ENCODE measurements around the gene MMP3. TPM values are rescaled to one million over a fixed set of nuclear protein-coding genes. Genes with fewer than 3 reads are reported as not detected.

The MMP3 gene
- total RNA-seq, 1 experiment from 2014 or later = not detected

- no peak for TF ChIP-seq CTCF (conservative IDR thresholded peaks at IDR 0.05)
- Mint-ChIP-seq H3K27ac (no peak overlapping the region), H3K36me3 (ENCODE audit: insufficient read depth in 1 of 3, low read depth in 3 of 3) (peaks cover 0 to 6% (median 3%) of the 10 kb centered on the region in 3 experiments; a peak in 2 of 7 replicates), H3K27me3 (ENCODE audit: low read depth) (no peaks in the 10 kb centered on the region; the same call in 1 of the 2 replicates), H3K4me1 (peaks cover 11 to 16% of the 10 kb centered on the region in 2 experiments), H3K9me3 (peaks cover 8 to 9% of the 10 kb centered on the region in 2 experiments; a peak in 4 of 5 replicates), H3K4me3 (no peak overlapping the region)
- Histone ChIP-seq H3K56ac (ENCODE audit: insufficient read length, low read depth, low read length) (no peak overlapping the region), H3T11ph (ENCODE audit: low read length) (no peak overlapping the region), H4K8ac (replicated peaks; ENCODE audit: insufficient read length, low read depth, low read length) (no peak overlapping the region), H2BK15ac (ENCODE audit: low read depth, low read length) (no peak overlapping the region), H3K4ac (ENCODE audit: low read depth, low read length) (no peak overlapping the region), H4K5ac (ENCODE audit: insufficient read length, low read depth, low read length) (no peak overlapping the region), H3K4me2 (ENCODE audit: insufficient read depth, insufficient read length, low read length) (no peak overlapping the region), H3K14ac (ENCODE audit: insufficient read depth, low read length) (no peak overlapping the region), H3K9me3 (ENCODE audit: control insufficient read depth, low read depth, low read length) (no peaks in the 10 kb centered on the region), H2BK12ac (ENCODE audit: insufficient read length, low read depth, low read length) (no peak overlapping the region), H4K20me1 (ENCODE audit: control insufficient read depth, insufficient read depth, insufficient read length) (no peaks in the 10 kb centered on the region), H4K91ac (ENCODE audit: insufficient read length, low read depth, low read length) (no peak overlapping the region), H3K27ac (ENCODE audit: insufficient read length, low read depth, low read length) (no peak overlapping the region), H3K23ac (ENCODE audit: insufficient read length, low read depth, low read length) (no peak overlapping the region), H2BK20ac (ENCODE audit: low read depth, low read length, poor library complexity, severe bottlenecking) (no peak overlapping the region), H2AK5ac (ENCODE audit: insufficient read length, low read length) (no peak overlapping the region), H3K9ac (ENCODE audit: extremely low read depth, insufficient read length, low read length) (no peak overlapping the region), H3K18ac (ENCODE audit: insufficient read length, low read depth, low read length) (no peak overlapping the region), H3K79me2 (ENCODE audit: insufficient read depth, low read length) (no peaks in the 10 kb centered on the region), H2AFZ (ENCODE audit: low read length) (no peak overlapping the region), H3K23me2 (ENCODE audit: insufficient read length, low read depth, low read length, poor library complexity, severe bottlenecking) (no peaks in the 10 kb centered on the region), H2BK120ac (ENCODE audit: low read depth, low read length, poor library complexity, severe bottlenecking) (no peak overlapping the region), H3K79me1 (ENCODE audit: insufficient read depth, low read depth, low read length, poor library complexity, severe bottlenecking) (no peaks in the 10 kb centered on the region), H3K27me3 (ENCODE audit: insufficient read depth, low read length) (no peaks in the 10 kb centered on the region), H2BK5ac (ENCODE audit: insufficient read length, low read length) (no peak overlapping the region), H3K4me1 (ENCODE audit: insufficient read depth, low read length) (no peaks in the 10 kb centered on the region)
- DNase-seq = no peak
- no CpG with 5 or more reads among the region's 3 CpGs for WGBS (ENCODE audit: extremely low coverage, insufficient read length, low lambda C conversion rate)
These were observed 31.2 kb downstream of the MMP3 start for GRCh38 chr11:102812188-102812587.
